Body of pancreas (tissue), 4 donors: ENCODE measurements around the gene ARNT2. TPM values are rescaled to one million over a fixed set of nuclear protein-coding genes. Genes with fewer than 3 reads are reported as not detected.

Experiments used
- ATAC-seq: fragments of 150-250 bp; one replicate; pipeline ENCODE4 v1.9.1; 2016
- DNase-seq, 4 donors: peaks; one replicate each; pipeline ENCODE4 v3.0.0-alpha.2; 2019
- H3K27ac ChIP-seq, 4 donors: fragments of 200-600 bp; sonication (generic); 1 replicate in 3 of 4; 2 replicates in 1 of 4; pipeline versions ENCODE4 v1.5.1 to v1.6.1; 2016 to 2019; ENCODE audit warnings: mild to moderate bottlenecking in 1 of 4, mixed read lengths in 1 of 4, moderate library complexity in 1 of 4
- H3K27me3 ChIP-seq, 2 donors: fragments of 200-600 bp; sonication (generic); one replicate each; pipeline ENCODE4 v1.6.0; 2016; ENCODE audit warnings: mild to moderate bottlenecking in 1 of 2
- H3K36me3 ChIP-seq, 2 donors: fragments of 200-600 bp; sonication (generic); replicated peaks in 1 of 2; 2 replicates each; pipeline ENCODE4 v1.5.1; 2016; ENCODE audit warnings: low read depth in 2 of 2; ENCODE audit not compliant: insufficient read depth in 1 of 2
- H3K4me1 ChIP-seq: fragments of 200-600 bp; sonication (generic); one replicate; pipeline ENCODE4 v1.6.0; 2016
- H3K4me3 ChIP-seq, 2 donors: fragments of 200-600 bp; sonication (generic); 1 replicate in 1 of 2; 2 replicates in 1 of 2; pipeline ENCODE4 v1.5.1; 2016 to 2019
- H3K9me3 ChIP-seq, 3 donors: fragments of 200-600 bp; sonication (generic); 1 replicate in 2 of 3; 2 replicates in 1 of 3; pipeline ENCODE4 v1.5.1; 2016
- POLR2A ChIP-seq, 3 donors: fragments of 450-650 bp; IDR thresholded peaks; one replicate each; pipeline ENCODE4 v1.6.1; 2016; ENCODE audit warnings: antibody characterized with exemption in 3 of 3, mild to moderate bottlenecking in 2 of 3
- WGBS, 2 donors: methylation state at CpG; one replicate each; pipeline ENCODE4 v1.1.5; 2017; 5-methylcytosine and 5-hydroxymethylcytosine counted together
- intact Hi-C: fragments of 100-400 bp; cut with DNase I; formaldehyde crosslinking; loops from one replicate; pipeline ENCODE4 v1.15.1; 2023
- total RNA-seq, 2 donors: library from RNA; depleted of rRNA; stranded (reverse); fragments of >200 nt; gene quantifications; one replicate each; pipeline ENCODE4 v1.1.0, GENCODE V29; 2016
- TF ChIP-seq, protein P1 (sequence below), 7 experiments: fragments of 450-650 bp in 4 of 7; fragments of 200-600 bp in 3 of 7; sonication (generic) in 3 of 7; IDR thresholded peaks; one replicate each; pipeline ENCODE4 v1.5.1; 2016 to 2019; ENCODE audit warnings: antibody characterized with exemption in 7 of 7

The ARNT2 gene
- total RNA-seq, 2 donors from 2014 or later = 5.3 to 5.4 TPM

DNA sequence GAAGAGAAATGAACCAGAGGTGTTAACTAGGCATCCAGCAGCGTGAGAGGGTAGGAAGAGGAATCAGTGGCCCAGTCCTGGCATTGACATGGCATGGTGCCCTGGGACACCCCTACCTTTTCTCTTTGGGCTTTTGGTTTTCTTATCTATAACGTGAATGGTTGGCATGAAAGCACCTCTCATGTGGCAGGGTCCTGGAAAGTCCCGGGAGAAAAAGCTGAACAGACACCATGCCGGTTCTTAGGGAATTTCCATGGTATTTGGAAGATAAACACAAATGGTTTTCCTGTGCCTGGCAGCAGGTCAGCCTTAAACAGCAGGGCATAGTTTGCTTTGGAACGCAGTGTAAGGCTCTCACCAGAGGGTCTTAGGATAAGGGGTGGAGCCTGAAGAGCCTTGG, 15.4 kb downstream of the ARNT2 start:
- H3K4me3 ChIP-seq = no peak overlapping the region
- peaks cover 21% of the 10 kb centered on the region for H3K4me1 ChIP-seq
- no peaks in the 10 kb centered on the region for H3K9me3 ChIP-seq
- peak; percentile 27 to 62 (median 40) for DNase-seq
- H3K27me3 ChIP-seq = no peaks in the 10 kb centered on the region
- H3K36me3 ChIP-seq = no peaks in the 10 kb centered on the region
- ATAC-seq = peak; percentile 72
- no peak for TF ChIP-seq POLR2A (IDR thresholded peaks at IDR 0.05)
- TF ChIP-seq, protein P1, sequence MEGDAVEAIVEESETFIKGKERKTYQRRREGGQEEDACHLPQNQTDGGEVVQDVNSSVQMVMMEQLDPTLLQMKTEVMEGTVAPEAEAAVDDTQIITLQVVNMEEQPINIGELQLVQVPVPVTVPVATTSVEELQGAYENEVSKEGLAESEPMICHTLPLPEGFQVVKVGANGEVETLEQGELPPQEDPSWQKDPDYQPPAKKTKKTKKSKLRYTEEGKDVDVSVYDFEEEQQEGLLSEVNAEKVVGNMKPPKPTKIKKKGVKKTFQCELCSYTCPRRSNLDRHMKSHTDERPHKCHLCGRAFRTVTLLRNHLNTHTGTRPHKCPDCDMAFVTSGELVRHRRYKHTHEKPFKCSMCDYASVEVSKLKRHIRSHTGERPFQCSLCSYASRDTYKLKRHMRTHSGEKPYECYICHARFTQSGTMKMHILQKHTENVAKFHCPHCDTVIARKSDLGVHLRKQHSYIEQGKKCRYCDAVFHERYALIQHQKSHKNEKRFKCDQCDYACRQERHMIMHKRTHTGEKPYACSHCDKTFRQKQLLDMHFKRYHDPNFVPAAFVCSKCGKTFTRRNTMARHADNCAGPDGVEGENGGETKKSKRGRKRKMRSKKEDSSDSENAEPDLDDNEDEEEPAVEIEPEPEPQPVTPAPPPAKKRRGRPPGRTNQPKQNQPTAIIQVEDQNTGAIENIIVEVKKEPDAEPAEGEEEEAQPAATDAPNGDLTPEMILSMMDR (IDR thresholded peaks at IDR 0.05) = no peak
- WGBS, 2 donors = 19 to 23% methylated on average over 5 of the region's 5 CpGs
- H3K27ac ChIP-seq = peak overlapping the region in 2 of 4 donors; percentile 53 to 65
- intact Hi-C loops = no loop called here

DNA sequence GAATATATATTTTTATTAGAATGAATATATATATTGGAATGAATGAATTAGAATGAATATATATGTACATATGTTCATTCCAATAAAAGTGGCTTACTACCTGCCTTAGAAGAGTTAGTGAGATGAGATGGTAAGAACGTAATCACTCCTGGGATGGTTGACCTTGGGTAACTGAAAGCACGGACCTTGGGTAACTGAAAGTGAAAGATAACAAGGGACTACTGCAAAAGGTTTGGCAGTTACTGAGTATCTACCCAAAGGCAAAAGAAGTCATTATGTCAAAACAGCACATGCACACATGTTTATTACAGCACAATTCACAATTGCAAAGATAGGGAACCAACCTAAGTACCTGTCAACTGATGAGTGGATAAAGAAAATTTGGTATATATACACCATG, 16.5 kb downstream of the ARNT2 start:
- intact Hi-C loops = no loop called here
- no peak overlapping the region for H3K4me3 ChIP-seq
- peak overlapping the region in 1 of 4 donors; percentile 65 for H3K27ac ChIP-seq
- H3K27me3 ChIP-seq = no peaks in the 10 kb centered on the region
- no peak for TF ChIP-seq POLR2A (IDR thresholded peaks at IDR 0.05)
- TF ChIP-seq, protein P1 (IDR thresholded peaks at IDR 0.05) = no peak
- no peaks in the 10 kb centered on the region for H3K36me3 ChIP-seq
- no peak for DNase-seq
- 10 to 17% methylated on average over 2 of the region's 2 CpGs for WGBS, 2 donors
- H3K4me1 ChIP-seq = peaks cover 15% of the 10 kb centered on the region
- ATAC-seq = no peak
- no peaks in the 10 kb centered on the region for H3K9me3 ChIP-seq

DNA sequence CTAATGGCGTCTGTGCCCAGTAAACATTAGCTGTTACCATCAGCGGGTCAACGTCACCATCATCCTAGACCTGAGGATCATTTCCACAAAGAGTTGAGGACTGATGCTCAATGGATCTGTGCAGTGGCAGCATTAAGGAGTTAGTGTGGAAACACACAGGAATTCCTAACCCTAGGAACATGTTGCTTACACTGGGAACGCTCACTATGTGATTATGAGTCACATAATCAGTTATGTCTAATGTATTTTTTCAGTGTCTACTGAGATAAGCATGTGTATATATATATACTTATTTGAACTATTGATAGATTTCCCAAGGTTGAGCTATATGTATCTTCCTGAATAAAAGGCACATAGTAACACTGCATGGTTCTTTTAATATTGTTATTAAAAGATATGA, 19.0 kb downstream of the ARNT2 start:
- ATAC-seq (no peak), DNase-seq (no peak)
- 78 to 83% methylated on average over 4 of the region's 4 CpGs for WGBS, 2 donors
- H3K36me3 ChIP-seq = no peaks in the 10 kb centered on the region
- TF ChIP-seq, protein P1 (IDR thresholded peaks at IDR 0.05) = no peak
- no peak for TF ChIP-seq POLR2A (IDR thresholded peaks at IDR 0.05)
- H3K27me3 ChIP-seq = no peaks in the 10 kb centered on the region
- H3K4me1 ChIP-seq = peaks cover 15% of the 10 kb centered on the region
- intact Hi-C loops = no loop called here
- H3K9me3 ChIP-seq = no peaks in the 10 kb centered on the region
- H3K4me3 ChIP-seq = no peak overlapping the region
- no peak overlapping the region for H3K27ac ChIP-seq

DNA sequence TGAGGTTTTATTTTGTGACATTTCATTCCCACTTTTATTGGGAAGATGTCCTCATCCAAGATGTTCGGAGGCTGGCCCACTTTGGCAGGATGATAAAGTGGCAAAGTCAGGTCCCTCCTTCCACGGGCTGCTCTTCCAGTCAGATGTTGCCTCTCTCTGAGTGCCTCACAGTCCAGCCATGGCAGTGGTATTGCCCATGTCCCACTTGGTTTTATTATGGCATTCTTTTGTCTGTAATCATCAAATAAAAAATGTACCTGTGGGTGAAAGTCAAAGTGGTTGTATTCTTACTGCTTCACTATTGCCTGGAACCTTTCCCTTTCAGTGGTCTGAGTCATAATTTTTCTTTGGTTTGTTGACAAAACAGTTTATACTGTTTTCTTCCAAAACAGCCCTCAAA, 20.2 kb downstream of the ARNT2 start:
- ATAC-seq (no peak), DNase-seq (no peak)
- no peak overlapping the region for H3K27ac ChIP-seq
- H3K27me3 ChIP-seq = no peaks in the 10 kb centered on the region
- WGBS, 2 donors = 77 to 86% methylated on average over 2 of the region's 2 CpGs
- H3K4me3 ChIP-seq = no peak overlapping the region
- intact Hi-C loops = no loop called here
- H3K9me3 ChIP-seq = no peaks in the 10 kb centered on the region
- TF ChIP-seq, protein P1 (IDR thresholded peaks at IDR 0.05) = no peak
- no peak for TF ChIP-seq POLR2A (IDR thresholded peaks at IDR 0.05)
- peaks cover 5% of the 10 kb centered on the region for H3K4me1 ChIP-seq
- H3K36me3 ChIP-seq = no peaks in the 10 kb centered on the region

DNA sequence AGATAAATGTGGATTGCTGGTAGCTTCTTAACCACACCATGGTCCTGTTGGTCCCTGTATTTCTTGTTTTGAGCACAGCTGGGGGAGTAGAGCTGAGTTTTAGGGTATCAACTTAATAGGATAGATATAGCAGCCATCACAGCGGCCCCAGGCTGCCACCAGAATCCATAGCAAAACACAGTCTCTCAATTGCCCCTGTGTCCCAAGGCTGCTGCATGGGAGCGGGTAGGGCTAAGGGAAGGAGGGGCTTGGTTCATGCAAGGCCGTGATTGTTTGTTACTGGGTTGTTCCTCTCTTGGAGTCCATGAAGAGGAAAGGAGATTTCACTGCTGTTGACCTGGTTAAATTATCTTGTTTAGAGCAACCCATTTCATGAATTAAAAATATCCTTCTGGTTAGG, 22.1 kb downstream of the ARNT2 start:
- no peak overlapping the region for H3K4me3 ChIP-seq
- no peaks in the 10 kb centered on the region for H3K9me3 ChIP-seq
- 89 to 92% methylated on average over 3 of the region's 3 CpGs for WGBS, 2 donors
- H3K4me1 ChIP-seq = no peaks in the 10 kb centered on the region
- TF ChIP-seq, protein P1 (IDR thresholded peaks at IDR 0.05) = no peak
- no peak for TF ChIP-seq POLR2A (IDR thresholded peaks at IDR 0.05)
- H3K36me3 ChIP-seq = no peaks in the 10 kb centered on the region
- ATAC-seq (no peak), DNase-seq (no peak)
- intact Hi-C loops = no loop called here
- no peaks in the 10 kb centered on the region for H3K27me3 ChIP-seq
- H3K27ac ChIP-seq = no peak overlapping the region
